GM21390 (cell line): ENCODE results near the gene TAOK3.
"Not testable (repeated sequence)": the region's sequence is repeated elsewhere in the genome, so short reads cannot be mapped to it uniquely, and the experiment has no call there.

Experiments
- ATAC-seq: cut with Tn5 transposase; IDR thresholded peaks from one replicate; pipeline ENCODE4 v1.9.1; 2021; ENCODE audit not compliant: unreplicated experiment

Gene TAOK3

DNA sequence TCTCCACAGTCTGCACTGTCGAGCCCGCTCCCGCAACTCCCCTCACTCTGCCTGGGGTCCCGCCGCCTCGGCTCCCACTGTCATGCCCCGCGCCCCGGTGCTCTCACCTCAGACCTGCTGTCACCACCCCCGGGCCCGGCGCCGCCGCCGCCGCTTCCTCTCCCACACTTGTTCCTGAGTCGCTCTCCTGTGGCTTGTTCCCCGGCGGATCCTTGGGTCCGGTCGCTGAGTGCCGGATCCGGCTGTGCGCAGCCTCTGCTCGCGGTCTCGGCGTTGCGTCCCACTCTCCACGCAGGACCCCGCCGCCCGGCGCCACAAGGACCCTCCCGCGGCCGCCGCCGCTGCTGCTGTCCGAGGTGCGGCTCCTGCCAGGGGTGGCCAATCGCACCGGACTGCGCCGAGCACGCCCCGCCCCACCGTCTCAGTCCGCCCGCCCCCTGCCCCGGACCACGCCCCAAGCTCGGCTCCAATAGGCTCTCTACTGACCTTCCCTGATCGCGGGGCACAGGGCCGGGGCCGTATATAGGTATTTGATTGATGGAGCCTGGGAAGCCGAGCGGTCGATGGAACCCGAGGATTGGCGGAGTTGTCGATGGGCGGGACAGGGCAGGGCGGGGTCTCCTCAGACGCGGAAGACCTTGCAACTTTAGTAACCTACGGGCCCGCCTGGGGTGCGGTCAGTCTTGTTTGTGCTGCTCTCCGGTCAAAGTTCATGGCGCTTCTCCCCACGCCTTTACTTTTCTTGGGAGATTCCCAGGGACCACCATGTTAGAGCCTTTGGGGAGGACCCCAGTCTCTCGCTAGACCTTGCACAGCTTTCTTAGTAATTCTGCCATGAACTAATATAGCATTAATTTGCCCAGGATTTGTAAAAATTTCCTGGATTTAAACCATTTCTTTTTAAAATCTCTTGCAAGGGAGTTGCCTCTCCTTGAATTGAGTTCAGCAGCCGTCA lies at the start of gene TAOK3:
TSS of gene TAOK3 (minus strand) at position 367 of the 955 bp plus-strand sequence. CDS start 117,340 bp downstream, outside the sequence.
- peak; percentile 80 for ATAC-seq

DNA sequence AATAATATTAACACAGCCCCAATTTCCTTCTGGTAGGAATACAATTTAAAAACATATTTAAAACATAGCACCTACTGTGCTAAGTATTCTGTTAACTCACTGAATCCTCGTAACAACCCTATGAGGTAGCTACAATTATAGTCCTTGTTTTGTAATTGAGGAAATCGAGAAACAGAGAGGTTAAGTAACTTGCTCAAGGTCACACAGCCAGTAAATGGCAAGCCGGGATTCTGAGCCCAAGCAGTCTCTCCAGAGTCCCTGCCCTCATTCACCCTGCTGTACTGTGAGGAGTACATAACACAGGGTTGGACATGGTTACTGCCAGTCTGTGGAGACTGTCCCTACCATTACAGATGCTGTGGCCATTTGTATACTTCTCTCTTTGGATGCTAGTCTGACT lies 48.0 kb upstream of the TAOK3 start:
- ATAC-seq: no peak

DNA sequence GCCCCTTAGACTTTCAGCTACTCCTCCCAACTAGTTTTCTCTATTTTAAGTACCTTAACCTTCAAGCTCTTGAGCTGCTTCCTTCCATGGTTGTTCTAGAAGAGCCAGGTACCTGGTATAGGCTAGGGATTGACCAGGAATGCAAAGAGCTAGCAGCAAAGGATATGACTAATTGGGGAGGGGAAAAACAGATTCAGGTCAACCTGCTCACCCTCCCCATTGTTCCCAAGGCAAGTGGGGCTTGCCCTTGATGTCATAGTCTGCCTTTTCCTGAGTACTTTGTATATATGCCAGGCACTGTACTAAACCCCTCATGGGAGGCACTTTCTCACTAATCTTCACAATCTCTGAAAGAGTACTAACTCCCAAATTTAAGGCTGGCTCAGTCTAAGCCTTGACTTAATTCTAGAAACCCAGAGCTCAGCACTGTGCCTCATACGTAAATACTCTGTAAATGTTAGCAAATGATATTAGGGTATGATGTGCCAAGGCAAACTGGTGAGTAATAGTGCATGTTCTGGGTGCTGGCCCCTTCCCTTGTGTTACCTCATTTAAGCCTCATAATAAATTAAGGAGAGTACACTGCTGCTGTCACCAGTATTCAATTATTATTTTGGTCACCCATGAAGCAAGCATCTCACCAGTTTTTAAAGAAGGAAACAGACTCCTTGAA lies 45.8 kb upstream of the TAOK3 start:
- no peak for ATAC-seq

DNA sequence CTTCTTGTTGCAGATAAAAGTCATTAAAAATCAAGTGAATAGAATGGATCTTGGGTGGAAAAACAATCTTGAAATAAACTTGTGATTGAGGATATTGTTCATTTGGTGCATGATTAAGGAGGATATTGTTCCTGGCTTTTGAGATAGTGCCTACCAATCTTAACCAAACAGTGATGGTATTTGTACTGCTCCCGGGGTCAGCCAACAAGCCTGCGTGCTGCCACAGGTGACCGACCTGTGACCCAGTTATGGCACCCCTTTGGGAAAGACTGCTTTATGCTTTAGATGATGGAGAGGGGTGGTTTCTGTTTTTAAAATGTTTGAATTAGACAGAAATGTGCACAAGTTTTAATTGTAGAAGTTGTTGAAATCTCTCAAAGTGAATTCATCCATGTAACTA lies 45.2 kb upstream of the TAOK3 start:
- no peak for ATAC-seq

DNA sequence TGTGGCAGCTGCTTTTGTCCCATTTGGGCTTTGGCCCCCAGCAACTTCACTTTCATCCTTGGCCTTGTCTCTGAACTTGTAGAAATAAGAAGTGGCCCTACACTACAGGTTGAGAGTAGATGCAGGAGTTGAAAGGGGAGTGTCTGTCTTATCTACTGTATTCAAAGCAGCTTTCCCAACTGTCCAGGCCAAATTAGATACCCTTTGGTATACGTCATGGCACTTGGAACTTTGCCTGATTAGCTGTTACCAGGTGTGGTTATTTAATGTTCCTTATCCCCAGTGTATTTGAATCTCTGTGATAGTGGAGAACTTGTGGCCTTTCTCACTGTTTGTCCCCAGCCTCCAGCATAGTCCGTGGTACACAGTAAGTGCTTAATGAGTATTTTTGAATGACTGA lies 37.1 kb upstream of the TAOK3 start:
- no peak for ATAC-seq

DNA sequence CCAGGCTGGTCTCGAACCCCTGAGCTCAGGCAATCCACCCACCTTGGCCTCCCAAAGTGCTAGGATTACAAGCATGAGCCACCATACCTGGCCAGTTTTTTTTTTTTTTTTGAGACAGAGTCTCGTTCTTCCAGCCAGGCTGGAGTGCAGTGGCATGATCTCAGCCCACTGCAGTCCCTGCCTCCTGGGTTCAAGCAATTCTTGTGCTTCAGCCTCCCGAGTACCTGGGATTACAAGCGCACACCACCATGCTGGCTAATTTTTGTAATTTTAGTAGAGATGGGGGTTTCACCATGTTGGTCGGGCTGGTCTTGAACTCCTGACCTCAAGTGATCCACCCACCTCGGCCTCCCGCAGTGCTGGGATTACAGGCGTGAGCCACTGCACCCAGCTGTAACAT lies 35.5 kb upstream of the TAOK3 start:
- ATAC-seq: not testable (repeated sequence)

DNA sequence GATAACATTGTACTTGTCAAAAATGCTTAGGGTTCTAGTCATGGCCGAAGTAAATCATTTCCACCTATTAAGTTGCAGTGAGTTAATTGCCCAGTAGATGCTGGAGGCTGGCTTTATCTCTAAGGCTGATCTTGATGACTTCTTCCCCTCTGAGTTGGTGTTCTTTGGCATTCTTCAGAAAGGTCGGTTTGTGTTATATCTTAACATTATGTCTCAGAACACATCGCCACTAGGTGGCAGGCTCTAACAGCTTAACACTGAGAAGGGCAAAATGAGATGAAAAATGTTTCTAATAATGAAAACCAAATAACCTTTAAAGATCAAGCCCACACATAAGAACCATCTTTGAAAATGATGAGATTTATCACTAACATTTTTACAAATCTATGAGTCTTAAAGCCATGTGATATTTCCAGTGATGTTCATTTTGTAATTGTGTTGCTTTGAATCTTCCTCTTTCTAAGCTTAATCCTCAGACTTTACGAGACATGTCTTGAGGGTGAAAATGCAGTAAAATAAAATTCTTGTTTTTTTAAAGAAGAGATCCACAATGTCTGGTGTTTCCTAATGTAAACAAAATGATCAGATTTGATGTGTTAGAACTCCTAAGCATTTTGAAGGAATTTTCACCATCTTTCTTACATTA lies 32.3 kb upstream of the TAOK3 start:
- ATAC-seq: peak; percentile 48

DNA sequence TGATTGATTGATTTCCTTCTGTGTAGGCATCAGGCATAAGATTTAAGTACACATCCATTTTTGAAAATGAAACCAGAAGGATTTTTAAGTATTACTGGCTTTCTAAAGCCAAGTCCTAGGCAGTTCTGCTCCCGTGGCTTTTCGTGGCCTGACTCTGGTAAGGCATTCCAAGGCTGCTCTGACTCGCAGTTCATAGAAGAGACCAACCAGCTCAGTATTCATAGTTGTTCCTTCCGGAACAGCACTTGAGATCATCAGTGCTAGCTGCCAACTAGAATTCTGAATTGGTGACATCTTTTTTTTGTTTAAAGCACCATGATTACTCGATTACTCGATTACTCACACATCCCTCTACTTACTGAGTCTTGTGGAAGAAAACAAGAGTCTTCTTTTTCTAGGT lies 29.5 kb upstream of the TAOK3 start:
- no peak for ATAC-seq

DNA sequence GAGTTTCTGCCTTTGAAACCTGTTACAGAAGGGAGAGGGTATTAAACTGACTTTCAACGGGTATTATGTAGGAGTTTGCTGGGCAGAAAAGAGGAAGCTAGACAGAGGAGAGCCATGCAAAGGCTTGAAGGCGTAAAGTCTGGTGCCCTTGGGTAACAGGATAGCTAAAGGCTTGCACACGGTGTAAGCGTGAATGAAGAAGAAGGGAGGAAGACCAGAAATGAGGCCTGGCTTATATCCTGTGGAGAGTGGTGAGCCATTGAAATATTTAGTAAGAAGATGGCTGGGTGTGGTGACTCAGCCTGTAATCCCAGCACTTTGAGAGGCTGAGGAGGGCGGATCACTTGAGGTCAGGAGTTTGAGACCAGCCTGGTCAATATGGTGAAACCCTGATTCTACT lies 26.2 kb upstream of the TAOK3 start:
- no peak for ATAC-seq

DNA sequence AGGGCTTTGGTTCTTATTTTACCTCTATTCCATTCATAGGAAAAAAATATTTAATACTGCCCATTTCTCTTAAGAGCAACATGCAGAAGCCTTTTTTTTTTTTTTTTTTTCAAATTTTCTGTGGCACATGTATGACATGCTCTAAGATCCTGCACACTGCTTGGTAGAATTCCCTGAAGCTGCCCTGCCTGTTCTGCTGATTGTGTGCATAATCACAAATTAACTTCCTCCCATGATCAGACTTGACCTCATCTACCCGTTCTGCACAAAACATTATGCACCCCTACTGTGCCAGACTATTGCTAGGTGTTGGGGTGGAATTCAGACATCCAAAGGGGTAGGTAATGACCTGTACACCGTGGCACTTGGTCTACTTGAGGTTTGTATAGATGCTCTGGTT lies 25.8 kb upstream of the TAOK3 start:
- no peak for ATAC-seq

DNA sequence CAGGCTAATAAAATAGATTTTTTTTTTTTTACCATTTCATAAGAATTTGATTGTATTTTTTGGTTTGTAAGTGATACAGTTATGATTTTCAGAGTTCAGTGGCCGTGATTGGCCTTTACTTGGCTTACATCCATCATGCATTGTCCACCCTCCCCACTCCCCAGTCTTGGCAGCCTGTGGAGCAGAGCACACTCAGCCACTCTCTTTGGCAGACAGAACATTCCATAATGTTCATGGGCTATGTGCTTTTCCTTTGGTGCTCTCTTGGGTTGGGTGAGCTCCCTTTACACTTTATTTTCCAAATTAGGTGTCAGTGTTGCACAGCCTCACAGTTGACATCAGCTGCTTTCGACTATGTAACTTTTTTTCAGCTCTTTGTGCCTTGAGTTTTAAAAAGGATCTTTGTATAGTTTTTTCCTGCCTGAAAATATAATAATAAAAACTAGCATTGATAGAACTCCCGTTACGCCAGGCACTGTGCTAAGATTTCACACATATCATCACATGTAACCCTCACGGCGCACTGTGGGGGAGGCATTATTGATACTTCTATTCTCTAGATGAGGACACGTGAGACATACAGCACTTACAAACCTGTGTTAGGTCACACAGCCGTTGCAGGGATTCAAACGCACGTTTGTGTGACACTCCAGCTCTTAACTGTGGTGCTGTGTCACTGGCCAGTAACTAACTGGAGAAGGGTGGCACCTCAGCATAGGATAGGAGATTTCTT lies 25.2 kb upstream of the TAOK3 start:
- ATAC-seq: no peak

DNA sequence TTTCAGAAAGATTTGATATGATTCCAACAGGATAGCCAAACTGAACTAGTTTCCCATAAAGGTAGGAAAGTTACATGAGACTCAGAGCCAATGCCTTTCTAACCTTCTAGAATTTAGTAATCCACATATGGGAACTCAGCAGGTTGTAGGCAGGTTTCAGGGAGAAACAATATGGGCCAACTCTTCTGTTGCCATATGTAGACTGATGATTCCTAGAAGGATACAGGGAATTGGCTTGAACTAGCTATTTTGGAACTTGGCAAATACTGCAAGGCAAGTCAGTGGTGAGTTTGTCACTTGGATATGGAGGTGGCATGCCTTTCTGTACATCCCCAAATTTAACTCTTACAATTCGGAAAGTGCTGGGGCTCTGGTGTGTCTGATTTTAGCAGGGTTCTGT lies 19.1 kb upstream of the TAOK3 start:
- no peak for ATAC-seq

DNA sequence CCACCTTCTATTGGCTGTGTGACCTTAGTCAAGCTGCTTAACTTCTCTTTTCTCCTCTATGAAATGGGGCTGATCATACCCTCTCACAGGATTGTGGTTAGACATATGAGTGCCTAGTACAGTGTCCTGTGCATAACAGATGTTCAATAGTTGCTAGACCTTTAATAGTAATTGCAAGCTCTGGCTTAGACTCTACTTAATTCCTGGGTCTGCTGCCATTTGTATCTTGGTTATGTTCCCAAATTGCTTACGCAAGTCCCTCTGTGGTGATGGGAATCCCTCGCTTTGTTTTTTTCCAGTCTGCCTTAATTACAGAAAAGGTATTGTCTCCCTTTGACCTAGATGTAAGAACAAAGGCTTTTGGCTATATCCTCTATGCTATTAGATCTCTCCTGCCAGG lies 18.7 kb upstream of the TAOK3 start:
- ATAC-seq: no peak

DNA sequence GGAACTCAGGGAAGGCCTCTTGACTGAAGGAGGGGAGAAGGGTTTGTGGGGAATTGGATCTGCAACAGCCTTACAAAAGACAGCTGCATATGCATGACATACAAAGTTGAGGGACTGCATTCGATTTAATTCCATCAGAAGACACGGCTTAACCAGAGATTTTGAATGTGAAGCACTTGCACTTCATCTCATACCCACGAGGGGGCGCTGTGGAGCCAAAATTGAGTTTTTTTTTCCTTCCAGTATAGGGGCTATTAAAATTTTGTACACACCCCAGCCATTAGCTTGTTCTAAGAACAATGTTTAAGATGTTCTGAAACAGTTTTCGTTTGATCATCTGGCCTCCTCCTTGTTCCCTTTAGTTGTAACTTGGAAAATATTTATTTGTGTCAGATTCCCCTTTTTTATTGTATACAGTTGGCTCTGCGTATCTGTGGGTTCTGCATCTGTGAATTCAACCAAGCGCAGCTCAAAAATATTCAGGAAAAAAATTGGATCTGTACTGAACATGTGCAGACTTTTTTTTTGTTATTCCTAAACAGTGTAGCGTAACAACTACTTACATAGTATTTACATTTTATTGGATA lies 5.3 kb upstream of the TAOK3 start:
- ATAC-seq: no peak

DNA sequence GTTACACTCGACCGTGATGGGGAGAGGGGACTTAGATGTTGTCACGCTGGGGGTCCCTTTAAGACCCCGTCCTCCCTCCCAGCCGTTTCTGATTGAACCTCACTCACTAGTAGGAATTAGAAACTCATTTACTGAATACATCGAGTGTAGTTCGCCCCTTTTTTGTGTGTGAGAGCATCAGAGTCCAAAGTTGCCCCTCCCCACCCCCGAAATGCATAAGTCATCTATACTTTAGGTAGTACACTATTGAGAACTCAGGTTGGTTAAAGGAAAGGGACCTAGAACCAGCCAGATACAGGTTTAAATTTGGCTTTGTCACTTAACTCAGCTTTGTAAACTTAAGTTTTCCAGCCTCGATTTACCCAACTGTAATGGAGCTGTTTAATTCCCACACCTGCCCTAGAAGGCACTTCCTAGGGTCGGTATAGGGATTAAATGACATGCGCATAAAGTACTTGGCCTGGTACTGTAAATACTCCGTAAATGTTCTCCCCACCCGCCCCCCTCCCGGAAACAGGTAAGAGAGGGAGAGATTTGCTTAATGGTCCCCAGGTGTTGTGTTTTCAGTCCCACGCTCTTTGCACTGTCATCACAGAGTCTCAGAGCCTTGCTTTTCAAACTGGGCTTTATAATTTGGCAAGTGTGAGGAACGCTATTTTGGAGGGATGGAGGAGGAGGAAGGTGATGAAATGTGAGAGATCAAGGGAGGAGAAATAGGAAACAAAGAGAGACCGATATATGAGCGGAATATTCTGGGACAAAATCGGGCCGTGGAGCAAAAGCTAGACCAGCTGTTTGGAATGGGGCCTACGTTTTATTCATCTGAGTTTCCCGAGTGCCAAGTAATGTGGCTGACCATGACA lies 4.5 kb upstream of the TAOK3 start:
- no peak for ATAC-seq

DNA sequence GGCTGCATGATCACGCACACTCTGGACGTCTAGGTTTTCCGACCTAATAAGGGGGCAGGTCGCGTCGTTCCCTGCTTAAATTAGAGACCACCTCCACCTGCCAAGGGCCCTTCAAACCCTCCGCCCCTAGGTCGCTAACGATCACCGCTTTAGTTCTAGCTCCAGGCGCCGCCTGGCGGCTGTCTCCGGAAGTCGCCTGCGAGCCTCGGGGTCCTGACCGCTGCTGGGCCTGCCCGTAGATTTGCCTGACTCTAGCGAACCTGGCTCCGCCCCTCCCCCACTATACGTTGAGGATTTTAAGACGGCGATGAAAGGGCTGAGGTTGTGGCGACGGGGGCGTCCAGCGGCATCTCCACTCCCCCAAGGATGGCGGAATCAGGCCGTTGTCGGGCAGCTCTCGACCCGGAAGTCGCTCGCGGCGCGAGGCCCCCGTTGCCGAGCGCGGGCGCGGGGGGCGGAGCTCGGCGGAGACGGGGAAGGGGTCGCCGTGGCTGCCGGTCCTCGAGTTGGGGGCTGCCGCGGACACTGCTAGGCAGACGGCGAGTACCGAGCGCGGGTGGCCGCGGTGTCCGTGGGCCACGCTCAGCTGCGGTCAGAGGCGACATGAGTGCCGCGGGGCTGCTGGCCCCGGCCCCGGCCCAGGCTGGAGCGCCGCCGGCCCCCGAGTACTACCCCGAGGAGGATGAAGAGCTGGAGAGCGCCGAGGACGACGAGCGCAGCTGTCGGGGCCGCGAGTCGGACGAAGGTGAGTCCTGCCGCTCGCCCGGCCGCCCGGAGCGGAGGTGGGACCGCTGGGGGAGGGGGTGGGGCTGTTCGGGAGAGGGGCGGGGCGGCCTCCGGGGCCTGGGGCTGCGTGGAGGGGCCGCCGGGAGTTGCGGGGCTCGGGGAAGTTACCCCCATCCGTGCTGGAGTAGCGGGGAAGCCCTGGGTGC lies 3.6 kb upstream of the TAOK3 start, which contains the start of gene SUDS3:
TSS of gene SUDS3 (plus strand) at position 467 of the 932 bp plus-strand sequence. CDS start at position 604, 137 bp downstream.
- no peak for ATAC-seq

DNA sequence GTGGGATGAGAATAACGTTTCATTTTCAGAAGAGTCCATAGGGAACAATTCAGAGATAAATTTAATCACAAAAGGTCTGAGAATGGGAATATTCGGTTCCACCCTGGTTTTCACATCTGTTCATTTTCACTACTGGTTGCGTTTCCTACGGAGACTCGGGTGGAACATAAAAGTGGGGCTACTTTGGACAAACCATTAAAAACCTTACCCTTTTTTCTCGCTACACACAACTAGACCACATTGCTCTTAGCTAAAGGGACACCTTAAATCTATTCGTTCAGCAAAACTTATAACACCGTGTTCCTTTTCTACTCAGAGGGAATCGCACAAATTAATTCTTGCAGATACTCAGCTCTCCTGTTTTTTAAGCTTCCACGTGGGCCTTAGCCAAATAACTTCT lies 2.6 kb upstream of the TAOK3 start:
- no peak for ATAC-seq

DNA sequence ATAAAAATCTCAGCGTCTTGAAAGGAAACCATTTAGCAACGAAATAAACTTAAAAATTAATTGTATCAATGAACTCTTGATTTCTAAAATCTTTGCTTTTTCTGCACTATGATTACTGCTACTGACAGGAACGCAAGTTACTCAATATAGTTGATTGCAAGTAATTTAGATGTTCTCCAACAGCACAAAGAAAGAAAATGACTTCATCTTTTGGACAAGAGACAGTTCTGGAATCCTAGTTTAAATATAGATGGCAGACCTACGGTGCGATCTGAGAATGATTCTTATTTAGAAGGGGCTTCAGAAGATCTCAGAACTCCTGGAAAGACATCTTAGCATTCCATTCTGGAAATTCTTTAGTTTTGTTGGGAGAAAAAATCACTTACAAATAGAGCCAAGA lies 2.2 kb upstream of the TAOK3 start:
- ATAC-seq: no peak
